ENCODE measurements around the gene PLEKHA7. TPM values are rescaled to one million over a fixed set of nuclear protein-coding genes. Genes with fewer than 3 reads are reported as not detected.

PLEKHA7 gene
- total RNA-seq, 1 donor from 2014 or later: 18.2 TPM

GRCh38 chr11:16818284-16818683, 195.9 kb downstream of the PLEKHA7 start:
- H3K4me1 Mint-ChIP-seq: peaks cover 22% of the 10 kb centered on the region
- no peak for TF ChIP-seq CTCF (conservative IDR thresholded peaks at IDR 0.05)
- DNase-seq (ENCODE audit: low read depth, low spot score): no peak
- no peaks in the 10 kb centered on the region for H3K36me3 Mint-ChIP-seq (ENCODE audit: low read depth)
- H3K27me3 Mint-ChIP-seq (ENCODE audit: low read depth): no peaks in the 10 kb centered on the region
- no peaks in the 10 kb centered on the region for H3K9me3 Mint-ChIP-seq
- no peak overlapping the region for H3K4me3 Mint-ChIP-seq
- H3K27ac Mint-ChIP-seq (ENCODE audit: unreplicated experiment): peak overlapping the region; percentile 25

GRCh38 chr11:16817351-16817750, 196.9 kb downstream of the PLEKHA7 start:
- Mint-ChIP-seq H3K4me1 (peaks cover 30% of the 10 kb centered on the region), H3K9me3 (no peaks in the 10 kb centered on the region), H3K36me3 (ENCODE audit: low read depth) (no peaks in the 10 kb centered on the region), H3K4me3 (no peak overlapping the region), H3K27me3 (ENCODE audit: low read depth) (no peaks in the 10 kb centered on the region), H3K27ac (ENCODE audit: unreplicated experiment) (peak overlapping the region; percentile 31)
- no peak for TF ChIP-seq CTCF (conservative IDR thresholded peaks at IDR 0.05)
- no peak for DNase-seq (ENCODE audit: low read depth, low spot score)

DNA sequence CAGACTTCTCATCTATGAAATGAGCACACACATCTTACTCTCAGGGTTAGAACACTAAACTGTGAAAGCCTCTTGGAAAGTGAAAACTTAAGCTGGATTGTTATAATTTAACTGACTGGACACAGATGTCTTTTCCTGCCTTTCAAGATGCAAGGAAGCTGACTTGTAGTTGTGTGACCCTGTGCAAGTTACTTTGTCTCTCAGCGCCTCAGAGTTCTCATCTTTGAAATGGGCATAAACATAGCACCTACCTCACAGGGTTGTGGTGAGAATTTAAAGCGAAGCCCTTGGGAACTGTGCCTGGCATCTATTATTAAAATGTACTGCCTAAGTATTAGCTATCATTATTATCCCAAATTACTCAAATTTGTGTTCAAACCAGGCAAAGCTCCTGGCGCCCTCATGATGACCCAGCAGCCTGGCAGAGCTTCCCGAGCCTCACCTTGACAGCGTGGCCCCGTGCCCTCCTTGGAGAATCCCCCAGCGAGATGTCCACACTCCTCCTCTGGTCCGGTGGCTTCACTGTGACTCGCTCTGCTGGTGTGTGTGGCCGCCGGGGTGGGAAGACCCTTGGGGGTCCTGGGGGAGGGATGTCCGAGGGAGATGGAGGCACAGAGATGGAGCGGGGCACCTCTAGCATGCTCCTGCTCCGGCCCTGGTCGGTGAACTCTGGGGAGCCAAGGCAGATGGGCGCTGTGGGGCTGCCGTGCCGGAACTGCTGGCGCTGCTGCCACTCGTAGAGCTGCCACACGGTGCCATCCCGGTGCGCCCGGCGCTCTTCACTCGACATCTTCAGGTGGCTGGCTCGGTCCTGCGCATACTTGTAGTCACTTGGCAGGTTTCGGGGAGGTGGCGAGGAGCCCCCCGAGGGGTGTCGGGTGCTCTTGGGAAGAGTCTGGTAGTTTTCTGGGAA, 197.6 kb downstream of the PLEKHA7 start:
- H3K27ac Mint-ChIP-seq (ENCODE audit: unreplicated experiment): peak overlapping the region; percentile 31
- H3K4me3 Mint-ChIP-seq: no peak overlapping the region
- H3K9me3 Mint-ChIP-seq: no peaks in the 10 kb centered on the region
- peaks cover 34% of the 10 kb centered on the region for H3K4me1 Mint-ChIP-seq
- no peaks in the 10 kb centered on the region for H3K27me3 Mint-ChIP-seq (ENCODE audit: low read depth)
- no peaks in the 10 kb centered on the region for H3K36me3 Mint-ChIP-seq (ENCODE audit: low read depth)
- no peak for DNase-seq (ENCODE audit: low read depth, low spot score)
- TF ChIP-seq CTCF (conservative IDR thresholded peaks at IDR 0.05): no peak

- H3K27me3 Mint-ChIP-seq (ENCODE audit: low read depth): no peaks in the 10 kb centered on the region
- H3K27ac Mint-ChIP-seq (ENCODE audit: unreplicated experiment): no peak overlapping the region
- H3K36me3 Mint-ChIP-seq (ENCODE audit: low read depth): no peaks in the 10 kb centered on the region
- H3K4me3 Mint-ChIP-seq: no peak overlapping the region
- TF ChIP-seq CTCF (conservative IDR thresholded peaks at IDR 0.05): no peak
- DNase-seq (ENCODE audit: low read depth, low spot score): no peak
- H3K9me3 Mint-ChIP-seq: no peaks in the 10 kb centered on the region
- H3K4me1 Mint-ChIP-seq: peaks cover 28% of the 10 kb centered on the region
Observed at GRCh38 chr11:16815047-16815767, 199.0 kb downstream of the PLEKHA7 start.

DNA sequence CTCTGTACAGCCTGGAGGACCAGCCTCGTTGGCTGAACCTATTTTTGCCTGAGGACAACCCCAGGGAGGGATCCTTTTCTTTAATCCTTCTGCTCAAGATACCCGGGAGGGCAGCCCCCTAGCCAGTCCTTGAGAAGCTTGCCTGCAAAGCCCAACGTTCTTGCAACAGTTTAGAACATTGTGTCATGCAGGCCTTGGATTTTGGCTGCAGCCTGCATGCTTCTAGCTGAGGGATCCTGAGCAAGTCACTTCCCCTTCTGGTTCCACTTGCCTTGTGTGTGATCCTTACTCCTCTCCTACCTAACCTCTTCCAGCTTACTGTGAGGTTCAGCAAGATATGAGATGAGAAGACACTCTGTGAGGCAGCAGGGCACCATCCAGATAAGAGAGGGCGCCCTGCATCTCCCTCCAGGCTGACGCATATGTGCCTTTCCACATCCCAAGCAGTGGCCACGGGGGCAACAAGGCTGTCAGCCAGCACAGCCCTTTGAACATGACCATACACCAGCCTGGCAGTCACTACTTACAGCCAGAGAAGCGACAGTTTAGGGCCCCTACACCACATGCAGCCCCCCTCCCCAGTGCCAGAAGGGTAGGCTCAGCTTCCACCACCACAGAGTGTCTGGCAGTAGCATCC, 199.7 kb downstream of the PLEKHA7 start:
- H3K4me1 Mint-ChIP-seq: peaks cover 26% of the 10 kb centered on the region

More for the DNA sequence above, 199.7 kb downstream of the PLEKHA7 start:
- H3K9me3 Mint-ChIP-seq: no peaks in the 10 kb centered on the region
- no peak for DNase-seq (ENCODE audit: low read depth, low spot score)
- no peaks in the 10 kb centered on the region for H3K27me3 Mint-ChIP-seq (ENCODE audit: low read depth)
- no peak for TF ChIP-seq CTCF (conservative IDR thresholded peaks at IDR 0.05)
- H3K36me3 Mint-ChIP-seq (ENCODE audit: low read depth): no peaks in the 10 kb centered on the region
- H3K27ac Mint-ChIP-seq (ENCODE audit: unreplicated experiment): no peak overlapping the region
- no peak overlapping the region for H3K4me3 Mint-ChIP-seq
